ENCODE results near the gene SIX1. TPM values are rescaled to one million over a fixed set of nuclear protein-coding genes. Genes with fewer than 3 reads are reported as not detected.

SIX1 gene
- total and polyA plus RNA-seq, 2 of the 13 experiments (the other 11 are each of a cell fraction or from before 2014, with no cell fraction given) = 1.7 to 6.5 TPM

DNA sequence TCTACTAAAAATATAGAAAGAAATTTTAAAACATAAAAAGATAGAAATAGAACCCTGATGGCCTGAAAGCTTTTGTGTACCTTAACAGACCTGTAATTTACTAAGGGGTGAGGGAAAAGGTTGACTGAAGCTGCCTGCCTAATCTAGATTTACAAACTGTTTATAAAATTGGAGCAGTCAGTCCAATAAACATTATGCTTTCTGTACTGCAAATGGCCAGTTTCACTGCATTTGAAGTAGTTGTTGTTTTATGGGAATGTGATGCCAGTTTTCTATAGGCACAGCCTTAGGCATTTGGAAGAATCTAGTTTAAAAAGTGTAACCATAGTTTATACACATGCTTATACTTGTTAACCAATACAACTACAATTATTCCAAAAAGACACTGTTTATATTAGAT is 19.1 kb downstream of the SIX1 start:
- no peak for FAIRE-seq
- no peaks in the 10 kb centered on the region for H3K36me3 ChIP-seq (replicated peaks in 1 of 2; ENCODE audit: control insufficient read depth in 1 of 2, insufficient read depth in 2 of 2, low read length in 2 of 2)
- H3K27me3 ChIP-seq (ENCODE audit: control insufficient read depth in 1 of 2, insufficient read depth in 2 of 2, low read length in 2 of 2) = no peaks in the 10 kb centered on the region
- no TSS peak for BruUV-seq (replicated peaks)
- H3K9ac ChIP-seq (ENCODE audit: insufficient read depth, low read depth, low read length) = no peak overlapping the region
- CTCF ChIA-PET (ENCODE audit: low intra/inter-chr PET ratio, low total read pairs) = no interaction called here
- no peaks in the 10 kb centered on the region for H3K79me2 ChIP-seq (ENCODE audit: insufficient read depth, low read length)
- POLR2A ChIA-PET = no interaction called here
- no peak overlapping the region for H3K4me3 ChIP-seq (replicated peaks in 1 of 3; ENCODE audit: insufficient read depth in 1 of 3, low read depth in 2 of 3, low read length in 3 of 3)
- intact Hi-C loops (cut with micrococcal nuclease; ENCODE audit: unreplicated experiment) = no loop called here
- DNase-seq (ENCODE audit: low spot score) = no peak
- H2AFZ ChIP-seq (ENCODE audit: low read length) = no peak overlapping the region
- H3K4me1 ChIP-seq (ENCODE audit: insufficient read depth, low read length) = peaks cover 2% of the 10 kb centered on the region
- no peak overlapping the region for H3K4me2 ChIP-seq (ENCODE audit: low read depth, low read length)
- no peaks in the 10 kb centered on the region for H3K9me3 ChIP-seq (ENCODE audit: low read length)
- in situ Hi-C loops (cut with HindIII; ENCODE audit: extremely low pct_ligation_motif_present, low pct_unique_long_range_greater_than_20kb) = no loop called here
- no peak for ATAC-seq
- no peaks in the 10 kb centered on the region for H4K20me1 ChIP-seq (ENCODE audit: insufficient read depth, low read length)
- no peak for TF ChIP-seq JUN (CRISPR knock-in tag; IDR thresholded peaks at IDR 0.05)
- no peak for TF ChIP-seq GATAD2A (CRISPR knock-in tag; IDR thresholded peaks at IDR 0.05)
- no peak for TF ChIP-seq KDM1A (CRISPR knock-in tag; IDR thresholded peaks at IDR 0.05)
- no peak overlapping the region for H3K27ac ChIP-seq (ENCODE audit: extremely low read length, insufficient read depth, low read length)

DNA sequence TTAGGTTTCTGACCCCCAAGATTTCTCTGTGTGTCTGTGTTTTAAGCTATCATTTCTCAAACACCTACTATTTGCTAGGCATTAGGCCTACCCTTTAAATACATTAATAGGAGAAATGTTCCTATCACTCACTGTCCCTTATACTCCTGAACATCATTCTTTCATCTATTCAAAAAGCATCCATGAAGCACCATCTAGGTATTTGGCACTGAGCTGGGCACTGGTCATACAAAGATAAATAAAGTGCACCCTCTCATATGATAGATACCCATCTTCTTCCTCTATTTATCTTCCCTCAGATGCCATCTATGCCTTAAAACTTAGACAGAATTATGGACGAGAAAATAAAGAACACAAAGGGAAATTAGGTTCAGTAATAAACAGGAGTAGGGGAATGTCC is 20.4 kb downstream of the SIX1 start:
- BruUV-seq (replicated peaks) = no TSS peak
- ATAC-seq (no peak), DNase-seq (ENCODE audit: low spot score) (no peak), FAIRE-seq (no peak)
- Histone ChIP-seq H3K4me3 (replicated peaks in 1 of 3; ENCODE audit: insufficient read depth in 1 of 3, low read depth in 2 of 3, low read length in 3 of 3) (no peak overlapping the region), H2AFZ (ENCODE audit: low read length) (no peak overlapping the region), H3K9me3 (ENCODE audit: low read length) (no peaks in the 10 kb centered on the region), H3K4me2 (ENCODE audit: low read depth, low read length) (no peak overlapping the region), H3K79me2 (ENCODE audit: insufficient read depth, low read length) (no peaks in the 10 kb centered on the region), H3K36me3 (replicated peaks in 1 of 2; ENCODE audit: control insufficient read depth in 1 of 2, insufficient read depth in 2 of 2, low read length in 2 of 2) (no peaks in the 10 kb centered on the region), H3K27me3 (ENCODE audit: control insufficient read depth in 1 of 2, insufficient read depth in 2 of 2, low read length in 2 of 2) (no peaks in the 10 kb centered on the region), H3K27ac (ENCODE audit: extremely low read length, insufficient read depth, low read length) (no peak overlapping the region), H3K9ac (ENCODE audit: insufficient read depth, low read depth, low read length) (no peak overlapping the region), H3K4me1 (ENCODE audit: insufficient read depth, low read length) (peaks cover 12% of the 10 kb centered on the region), H4K20me1 (ENCODE audit: insufficient read depth, low read length) (no peaks in the 10 kb centered on the region)
- in situ Hi-C loops (cut with HindIII; ENCODE audit: extremely low pct_ligation_motif_present, low pct_unique_long_range_greater_than_20kb) = loop anchor here (10.0 kb wide), 4 partner anchors 396 to 626 kb away; no protein-coding TSS in a partner anchor
- WGBS (ENCODE audit: low lambda C conversion rate) = 9% methylated on average over 1 of the region's 1 CpG
- no peak for TF ChIP-seq MLLT10 (CRISPR knock-in tag; IDR thresholded peaks at IDR 0.05)
- no peak for TF ChIP-seq ZBTB7B (CRISPR knock-in tag; IDR thresholded peaks at IDR 0.05)
- TF ChIP-seq HOXA9 (CRISPR knock-in tag; IDR thresholded peaks at IDR 0.05; ENCODE audit: borderline replicate concordance) = no peak
- no peak for TF ChIP-seq ZNF781 (CRISPR knock-in tag; IDR thresholded peaks at IDR 0.05; ENCODE audit: borderline replicate concordance, not compliant biosample characterization)
- TF ChIP-seq, protein P1, sequence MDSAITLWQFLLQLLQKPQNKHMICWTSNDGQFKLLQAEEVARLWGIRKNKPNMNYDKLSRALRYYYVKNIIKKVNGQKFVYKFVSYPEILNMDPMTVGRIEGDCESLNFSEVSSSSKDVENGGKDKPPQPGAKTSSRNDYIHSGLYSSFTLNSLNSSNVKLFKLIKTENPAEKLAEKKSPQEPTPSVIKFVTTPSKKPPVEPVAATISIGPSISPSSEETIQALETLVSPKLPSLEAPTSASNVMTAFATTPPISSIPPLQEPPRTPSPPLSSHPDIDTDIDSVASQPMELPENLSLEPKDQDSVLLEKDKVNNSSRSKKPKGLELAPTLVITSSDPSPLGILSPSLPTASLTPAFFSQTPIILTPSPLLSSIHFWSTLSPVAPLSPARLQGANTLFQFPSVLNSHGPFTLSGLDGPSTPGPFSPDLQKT (CRISPR knock-in tag; IDR thresholded peaks at IDR 0.05; ENCODE audit: borderline replicate concordance) = no peak
- no peak for TF ChIP-seq ZNF264 (CRISPR knock-in tag; IDR thresholded peaks at IDR 0.05)
- no peak for TF ChIP-seq NCOA2 (CRISPR knock-in tag; IDR thresholded peaks at IDR 0.05)
- TF ChIP-seq TEAD3 (CRISPR knock-in tag; optimal IDR thresholded peaks at IDR 0.05; ENCODE audit: borderline replicate concordance) = no peak
- TF ChIP-seq SMAD1 (CRISPR knock-in tag; IDR thresholded peaks at IDR 0.05; ENCODE audit: borderline replicate concordance, low read depth) = no peak
- TF ChIP-seq ZFP62 (CRISPR knock-in tag; IDR thresholded peaks at IDR 0.05) = no peak
- TF ChIP-seq ZNF510 (CRISPR knock-in tag; IDR thresholded peaks at IDR 0.05; ENCODE audit: low read depth) = no peak
- no peak for TF ChIP-seq NFIC (IDR thresholded peaks at IDR 0.05; ENCODE audit: low read length)
- TF ChIP-seq ZSCAN22 (CRISPR knock-in tag; IDR thresholded peaks at IDR 0.05) = no peak
- TF ChIP-seq GABPA (IDR thresholded peaks at IDR 0.05; ENCODE audit: low read depth, low read length) = no peak
- TF ChIP-seq GABPA (CRISPR knock-in tag; IDR thresholded peaks at IDR 0.05; ENCODE audit: low read depth) = no peak
- CTCF ChIA-PET (ENCODE audit: low intra/inter-chr PET ratio, low total read pairs) = no interaction called here
- POLR2A ChIA-PET = no interaction called here
- intact Hi-C loops (cut with micrococcal nuclease; ENCODE audit: unreplicated experiment) = no loop called here
